Bronchial epithelial cell (primary cell): Measurements from ENCODE around the gene ZNF423. TPM values are rescaled to one million over a fixed set of nuclear protein-coding genes. Genes with fewer than 3 reads are reported as not detected.
"Not testable (repeated sequence)": the region's sequence is repeated elsewhere in the genome, so short reads cannot be mapped to it uniquely, and the experiment has no call there.

Experiments
- DNase-seq: peaks from one replicate; pipeline ENCODE4 v3.0.0-alpha.2; 2010; ENCODE audit warnings: low read depth
- FAIRE-seq: peaks from 2 replicates; lab custom pipeline; 2011; peaks lifted over from hg19 to GRCh38; lab: Jason Lieb, UNC
- H3K27me3 ChIP-seq: 2 replicates; pipeline ENCODE4 v1.5.1; 2011; ENCODE audit warnings: low read length; ENCODE audit not compliant: control insufficient read depth, insufficient read depth
- H3K36me3 ChIP-seq: 2 replicates; pipeline ENCODE4 v1.5.1; 2011; ENCODE audit warnings: low read length; ENCODE audit not compliant: control insufficient read depth, insufficient read depth
- H3K4me3 ChIP-seq: 2 replicates; pipeline ENCODE4 v1.5.1; 2011; ENCODE audit warnings: mild to moderate bottlenecking, low read depth, low read length, control low read depth
- CTCF ChIP-seq: IDR thresholded peaks from 2 replicates; pipeline ENCODE4 v1.5.1; 2011; ENCODE audit warnings: mild to moderate bottlenecking, moderate library complexity, low read length, control low read depth, inconsistent platforms; ENCODE audit not compliant: insufficient read depth, severe bottlenecking
- total RNA-seq: library from RNA; depleted of rRNA; stranded (reverse); fragments of >200 nt; gene quantifications from 2 replicates; pipeline ENCODE4 v1.2.1, GENCODE V29; 2014

ZNF423 gene
- total RNA-seq, 1 donor from 2014 or later, result under 0.01 TPM

DNA sequence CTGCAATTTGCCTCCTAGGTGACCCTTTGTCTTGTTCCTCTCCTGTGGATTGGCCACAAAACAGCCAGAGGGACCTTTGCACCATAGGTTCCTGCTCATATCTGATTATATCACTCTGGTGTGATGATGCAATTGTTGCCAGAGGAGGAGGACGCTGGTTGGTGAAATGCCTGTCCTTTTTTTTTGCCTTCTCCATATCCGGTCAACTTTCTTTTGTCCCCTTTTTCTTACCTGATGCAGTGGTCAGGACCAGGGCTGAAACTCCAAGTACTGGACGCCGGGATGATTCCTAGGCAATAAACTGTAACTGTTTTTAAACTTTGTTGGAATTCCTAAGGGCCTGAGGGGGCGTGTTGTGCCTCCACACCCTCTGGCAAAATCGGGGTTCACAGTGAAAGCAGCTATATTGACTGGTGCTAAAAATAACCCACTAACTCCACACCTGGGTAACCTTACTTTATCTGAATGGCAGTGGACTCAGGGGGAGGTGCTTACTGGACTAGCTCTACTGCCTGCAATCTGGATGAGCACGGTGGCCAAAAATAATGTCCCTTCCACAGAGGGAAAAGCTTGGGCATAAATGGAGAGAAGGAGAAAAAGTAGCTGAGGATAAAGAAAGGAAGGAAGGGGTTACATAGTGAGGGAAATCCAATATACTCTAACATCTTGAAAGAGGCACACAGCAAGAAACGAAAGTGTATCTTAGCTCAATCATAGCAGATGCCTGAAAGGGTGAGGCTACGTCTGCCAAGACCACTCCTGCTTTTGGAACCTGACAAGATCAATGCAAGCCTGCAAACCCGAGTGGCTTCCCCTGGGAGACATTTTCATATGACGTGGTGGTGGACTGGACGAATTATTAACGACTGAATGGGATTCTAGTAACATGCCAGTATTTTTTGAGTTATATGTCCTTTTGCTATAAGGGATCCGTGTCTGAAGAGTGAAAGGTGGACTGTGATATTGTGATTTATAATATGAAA, 28.4 kb upstream of the ZNF423 start:
- FAIRE-seq (no peak), DNase-seq (no peak)
- Histone ChIP-seq H3K27me3 (no peaks in the 10 kb centered on the region), H3K4me3 (no peak overlapping the region), H3K36me3 (no peaks in the 10 kb centered on the region)
- no peak for TF ChIP-seq CTCF

DNA sequence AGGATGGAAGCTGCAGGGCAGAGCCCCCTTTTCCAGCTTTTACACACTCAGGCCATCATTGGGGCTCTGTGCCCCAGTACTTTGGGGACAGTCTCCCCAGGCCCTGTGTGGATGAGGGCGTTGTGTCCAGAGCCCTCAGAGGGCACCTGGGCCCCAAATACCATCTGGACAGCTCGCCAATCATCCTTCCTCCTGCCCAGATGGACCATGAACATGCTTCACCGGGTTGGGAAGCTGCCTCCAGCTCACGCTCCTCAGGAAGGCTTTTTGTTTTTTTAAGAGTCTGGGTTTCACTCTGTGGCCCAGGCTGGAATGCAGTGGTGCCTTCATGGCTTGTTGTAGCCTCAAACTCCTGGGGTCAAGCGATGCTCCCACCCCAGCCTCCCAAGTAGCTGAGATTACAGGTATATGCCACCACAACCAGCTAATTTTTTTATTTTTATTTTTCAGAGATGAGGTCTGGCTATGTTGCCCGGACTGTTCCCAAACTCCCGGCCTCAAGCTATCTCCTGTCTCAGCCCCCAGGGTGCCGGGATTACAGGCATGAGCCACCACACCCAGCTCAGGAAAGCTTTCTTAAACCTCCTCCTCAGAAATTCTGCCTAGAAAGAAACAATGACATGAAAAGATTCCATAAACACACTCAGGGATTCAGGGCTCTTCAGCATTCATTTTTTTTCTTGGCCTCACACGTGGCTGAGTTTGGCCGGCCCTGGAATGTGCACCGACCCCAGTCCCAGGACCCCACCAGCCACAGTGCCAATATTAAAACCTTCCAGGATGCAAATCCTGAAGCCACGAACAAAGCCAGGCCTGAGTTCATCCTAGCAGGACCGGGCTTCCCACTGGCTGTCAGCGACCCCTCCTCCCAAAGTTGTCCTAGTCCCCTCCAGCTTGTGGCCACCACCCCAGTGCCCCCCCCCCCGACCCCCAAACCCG, 27.4 kb upstream of the ZNF423 start:
- Histone ChIP-seq H3K27me3 (no peaks in the 10 kb centered on the region), H3K4me3 (no peak overlapping the region), H3K36me3 (no peaks in the 10 kb centered on the region)
- DNase-seq (no peak), FAIRE-seq (no peak)
- no peak for TF ChIP-seq CTCF

DNA sequence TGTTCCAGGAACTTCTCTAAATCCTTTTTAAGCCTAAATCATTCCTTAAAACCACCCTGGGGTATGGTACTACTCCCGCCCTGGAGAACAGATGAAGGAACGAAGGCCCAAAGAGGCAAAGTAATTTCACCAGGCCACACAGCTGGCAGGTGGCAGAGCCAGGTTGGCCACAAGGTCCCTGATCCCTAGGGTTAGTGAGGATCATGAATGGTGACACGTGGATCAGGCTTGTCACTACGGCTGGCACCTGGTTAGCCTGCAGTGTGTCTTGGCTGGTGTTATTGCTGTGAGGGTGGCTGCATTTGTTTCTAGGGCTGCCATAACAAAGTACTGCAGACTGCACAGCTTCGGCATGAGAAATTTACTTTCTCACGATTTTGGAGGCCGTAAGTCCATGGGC, 26.0 kb upstream of the ZNF423 start:
- H3K36me3 ChIP-seq, result no peaks in the 10 kb centered on the region
- DNase-seq (no peak), FAIRE-seq (no peak)
- no peak overlapping the region for H3K4me3 ChIP-seq
- no peak for TF ChIP-seq CTCF
- H3K27me3 ChIP-seq, result no peaks in the 10 kb centered on the region

DNA sequence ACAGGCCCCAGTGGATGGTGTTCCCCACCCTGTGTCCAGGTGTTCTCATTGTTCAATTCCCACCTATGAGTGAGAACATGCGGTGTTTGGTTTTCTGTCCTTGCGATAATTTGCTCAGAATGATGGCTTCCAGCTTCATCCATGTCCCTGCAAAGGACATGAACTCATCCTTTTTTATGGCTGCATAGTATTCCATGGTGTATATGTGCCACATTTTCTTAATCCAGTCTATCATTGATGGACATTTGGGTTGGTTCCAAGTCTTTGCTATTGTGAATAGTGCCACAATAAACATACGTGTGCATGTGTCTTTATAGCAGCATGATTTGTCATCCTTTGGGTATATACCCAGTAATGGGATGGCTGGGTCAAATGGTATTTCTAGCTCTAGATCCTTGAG, 22.6 kb upstream of the ZNF423 start:
- H3K4me3 ChIP-seq, H3K27me3 ChIP-seq, DNase-seq, H3K36me3 ChIP-seq, FAIRE-seq: not testable (repeated sequence)

GRCh38 chr16:49876716-49877129, 20.8 kb upstream of the ZNF423 start:
- DNase-seq (no peak), FAIRE-seq (no peak)
- Histone ChIP-seq H3K27me3 (peaks cover 2% of the 10 kb centered on the region), H3K36me3 (no peaks in the 10 kb centered on the region), H3K4me3 (no peak overlapping the region)
- peak; percentile 80 for TF ChIP-seq CTCF
